Mesothelial cell of epicardium (in vitro differentiated cells): ENCODE data around the gene DPPA2. TPM values are rescaled to one million over a fixed set of nuclear protein-coding genes. Genes with fewer than 3 reads are reported as not detected.

Experiments used
- DNase-seq, 2 experiments: peaks; one replicate each; pipeline ENCODE4 v3.0.0; 2021; ENCODE audit warnings: low spot score in 2 of 2; ENCODE audit not compliant: unreplicated experiment in 2 of 2
- H3K27ac Mint-ChIP-seq: 2 replicates; pipeline ENCODE4 v1.8.0; 2021; ENCODE audit warnings: mixed read lengths
- H3K27me3 Mint-ChIP-seq: 2 replicates; pipeline ENCODE4 v1.8.0; 2021; ENCODE audit warnings: low read depth, mixed read lengths
- H3K36me3 Mint-ChIP-seq: 2 replicates; pipeline ENCODE4 v1.8.0; 2021; ENCODE audit warnings: mixed read lengths
- H3K4me1 Mint-ChIP-seq: 2 replicates; pipeline ENCODE4 v1.8.0; 2021; ENCODE audit warnings: mixed read lengths
- H3K4me3 Mint-ChIP-seq: 2 replicates; pipeline ENCODE4 v1.8.0; 2021; ENCODE audit warnings: mild to moderate bottlenecking, moderate library complexity, mixed read lengths
- H3K9me3 Mint-ChIP-seq: 2 replicates; pipeline ENCODE4 v1.8.0; 2021; ENCODE audit warnings: mixed read lengths
- total RNA-seq: library from RNA; stranded (reverse); gene quantifications from 3 replicates; pipeline ENCODE4 v1.2.1, GENCODE V29; 2021
- TF ChIP-seq, protein P1 (sequence below): fragments of 200-600 bp; sonication (generic); IDR thresholded peaks from one replicate; pipeline ENCODE4 v1.5.0; 2021; ENCODE audit warnings: antibody characterized with exemption; ENCODE audit not compliant: unreplicated experiment

DPPA2 gene
- total RNA-seq, 1 donor from 2014 or later: 1.2 TPM

DNA sequence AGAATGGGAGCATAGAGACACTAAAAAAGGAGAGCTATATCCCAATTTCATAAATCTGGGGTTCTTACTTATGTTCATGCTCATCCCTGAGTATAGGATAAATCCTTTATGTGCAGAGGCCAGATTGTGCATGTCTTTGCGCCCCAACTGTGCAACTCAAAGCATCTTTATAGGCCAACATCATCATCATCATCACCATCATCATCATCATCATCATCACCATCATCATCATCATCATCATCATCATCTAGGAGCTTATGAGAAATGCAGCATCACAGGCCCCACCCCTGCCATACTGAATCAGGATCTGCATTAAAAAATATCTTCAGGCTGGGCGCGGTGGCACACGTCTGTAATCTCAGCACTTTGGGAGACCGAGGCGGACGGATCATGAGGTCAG, 45.5 kb downstream of the DPPA2 start:
- Mint-ChIP-seq H3K9me3 (peaks cover 7% of the 10 kb centered on the region), H3K27ac (no peak overlapping the region), H3K27me3 (no peaks in the 10 kb centered on the region), H3K36me3 (no peaks in the 10 kb centered on the region), H3K4me1 (peaks cover 2% of the 10 kb centered on the region), H3K4me3 (no peak overlapping the region)
- no peak for DNase-seq
- TF ChIP-seq, protein P1, sequence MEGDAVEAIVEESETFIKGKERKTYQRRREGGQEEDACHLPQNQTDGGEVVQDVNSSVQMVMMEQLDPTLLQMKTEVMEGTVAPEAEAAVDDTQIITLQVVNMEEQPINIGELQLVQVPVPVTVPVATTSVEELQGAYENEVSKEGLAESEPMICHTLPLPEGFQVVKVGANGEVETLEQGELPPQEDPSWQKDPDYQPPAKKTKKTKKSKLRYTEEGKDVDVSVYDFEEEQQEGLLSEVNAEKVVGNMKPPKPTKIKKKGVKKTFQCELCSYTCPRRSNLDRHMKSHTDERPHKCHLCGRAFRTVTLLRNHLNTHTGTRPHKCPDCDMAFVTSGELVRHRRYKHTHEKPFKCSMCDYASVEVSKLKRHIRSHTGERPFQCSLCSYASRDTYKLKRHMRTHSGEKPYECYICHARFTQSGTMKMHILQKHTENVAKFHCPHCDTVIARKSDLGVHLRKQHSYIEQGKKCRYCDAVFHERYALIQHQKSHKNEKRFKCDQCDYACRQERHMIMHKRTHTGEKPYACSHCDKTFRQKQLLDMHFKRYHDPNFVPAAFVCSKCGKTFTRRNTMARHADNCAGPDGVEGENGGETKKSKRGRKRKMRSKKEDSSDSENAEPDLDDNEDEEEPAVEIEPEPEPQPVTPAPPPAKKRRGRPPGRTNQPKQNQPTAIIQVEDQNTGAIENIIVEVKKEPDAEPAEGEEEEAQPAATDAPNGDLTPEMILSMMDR: no peak

DNA sequence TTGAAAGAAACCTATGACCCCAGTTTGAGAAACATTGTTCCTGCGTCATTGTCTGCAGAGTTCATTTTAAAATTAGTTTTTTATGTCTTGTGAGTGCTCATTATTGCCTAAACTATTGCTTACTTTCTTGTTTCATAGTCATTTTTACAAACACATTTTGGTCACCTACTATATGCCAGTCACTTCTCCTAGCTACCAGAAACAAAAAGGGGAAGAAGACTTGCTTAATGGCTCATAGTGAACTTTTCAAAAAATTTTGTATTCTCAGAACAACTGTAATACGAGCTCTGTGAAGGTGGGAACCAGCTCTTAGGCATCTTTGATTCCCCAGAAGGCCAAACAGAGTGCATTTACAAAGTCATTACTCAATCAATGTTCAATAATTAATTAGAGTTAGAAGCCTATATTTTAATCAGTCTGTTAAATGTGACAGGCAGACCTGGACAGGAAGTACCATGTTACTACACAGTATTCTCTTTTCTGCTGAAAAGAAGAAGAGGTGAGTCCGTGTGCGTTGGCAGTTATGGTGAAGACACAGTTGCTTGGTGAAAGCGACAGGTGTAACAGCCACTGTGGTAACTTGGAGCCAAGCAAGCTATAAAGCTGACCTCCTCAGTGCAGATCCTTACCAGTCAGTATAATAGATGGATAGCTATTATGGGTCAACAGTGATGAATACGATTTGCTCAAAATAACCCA, 46.6 kb downstream of the DPPA2 start:
- Mint-ChIP-seq H3K4me3 (no peak overlapping the region), H3K27ac (no peak overlapping the region), H3K36me3 (no peaks in the 10 kb centered on the region), H3K4me1 (peaks cover 7% of the 10 kb centered on the region), H3K9me3 (peaks cover 7% of the 10 kb centered on the region), H3K27me3 (no peaks in the 10 kb centered on the region)
- TF ChIP-seq, protein P1: no peak
- DNase-seq: no peak

DNA sequence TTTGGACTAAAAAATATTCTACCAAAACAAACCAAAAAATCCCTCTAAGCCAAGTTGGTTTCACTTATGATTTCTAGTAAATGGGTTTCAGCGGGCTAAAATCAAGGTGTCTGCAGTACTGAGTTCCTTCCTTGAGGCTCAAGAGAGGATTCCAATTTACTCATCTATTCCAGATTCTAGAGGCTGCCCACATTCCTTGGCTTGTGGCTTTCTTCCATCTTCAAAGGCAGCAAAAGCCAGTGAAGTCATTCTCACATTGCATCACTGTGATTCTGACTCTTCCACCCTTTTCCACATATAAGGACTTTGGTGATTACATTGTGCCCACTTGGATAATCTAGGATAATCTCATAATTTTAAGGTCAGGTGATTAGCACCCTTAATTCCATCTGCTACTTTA, 48.1 kb downstream of the DPPA2 start:
- H3K27ac Mint-ChIP-seq: no peak overlapping the region
- peaks cover 7% of the 10 kb centered on the region for H3K4me1 Mint-ChIP-seq
- TF ChIP-seq, protein P1: no peak
- H3K9me3 Mint-ChIP-seq: peaks cover 7% of the 10 kb centered on the region
- no peak overlapping the region for H3K4me3 Mint-ChIP-seq
- DNase-seq: no peak
- H3K36me3 Mint-ChIP-seq: no peaks in the 10 kb centered on the region
- H3K27me3 Mint-ChIP-seq: no peaks in the 10 kb centered on the region

DNA sequence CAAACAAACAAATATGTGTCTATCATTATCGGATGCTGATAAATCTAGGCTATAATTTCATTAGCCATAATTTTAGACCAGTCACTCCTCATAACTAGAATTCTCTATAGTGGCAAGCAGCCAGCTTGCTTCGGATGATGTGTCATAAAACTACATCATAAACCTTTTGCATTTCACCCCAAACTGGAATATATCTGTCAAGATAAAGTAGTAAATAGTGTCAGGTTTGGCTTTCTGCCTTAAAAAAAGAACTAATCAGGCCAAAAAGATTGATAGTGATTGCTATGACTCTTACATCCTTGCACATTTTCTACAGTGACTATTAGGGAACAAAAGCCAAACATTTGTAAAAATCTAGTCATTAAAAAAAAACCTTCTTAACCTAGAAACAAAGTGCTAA, 51.0 kb downstream of the DPPA2 start:
- no peaks in the 10 kb centered on the region for H3K27me3 Mint-ChIP-seq
- H3K27ac Mint-ChIP-seq: no peak overlapping the region
- H3K36me3 Mint-ChIP-seq: no peaks in the 10 kb centered on the region
- TF ChIP-seq, protein P1: no peak
- no peak for DNase-seq
- peaks cover 7% of the 10 kb centered on the region for H3K4me1 Mint-ChIP-seq
- no peak overlapping the region for H3K4me3 Mint-ChIP-seq
- peaks cover 16% of the 10 kb centered on the region for H3K9me3 Mint-ChIP-seq

DNA sequence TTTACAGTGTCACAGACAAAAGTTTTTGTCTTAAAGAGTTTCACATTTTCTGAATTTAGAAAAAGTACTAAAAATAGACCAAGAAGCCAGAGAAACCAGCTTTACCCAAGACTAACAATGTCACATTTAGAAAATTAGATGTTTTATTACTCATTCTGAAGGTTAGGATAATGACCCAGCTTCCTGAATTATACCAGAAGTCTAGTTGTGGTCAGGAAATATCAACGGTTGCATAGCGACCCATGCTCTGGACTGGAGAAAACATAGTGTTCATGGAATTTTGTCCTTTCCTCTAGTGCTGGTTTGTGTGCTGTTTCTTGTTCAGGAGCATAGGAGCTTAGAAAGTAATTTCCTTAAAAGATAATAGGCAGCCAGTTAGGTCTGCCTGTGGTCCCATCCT, 59.0 kb downstream of the DPPA2 start:
- H3K27ac Mint-ChIP-seq: no peak overlapping the region
- no peaks in the 10 kb centered on the region for H3K4me1 Mint-ChIP-seq
- H3K9me3 Mint-ChIP-seq: peaks cover 4% of the 10 kb centered on the region
- no peaks in the 10 kb centered on the region for H3K36me3 Mint-ChIP-seq
- H3K4me3 Mint-ChIP-seq: no peak overlapping the region
- H3K27me3 Mint-ChIP-seq: no peaks in the 10 kb centered on the region
- TF ChIP-seq, protein P1: no peak
- DNase-seq: no peak
